Smooth muscle cell (in vitro differentiated cells): Measurements from ENCODE around the gene TOX2. TPM values are rescaled to one million over a fixed set of nuclear protein-coding genes. Genes with fewer than 3 reads are reported as not detected.

Experiments
- DNase-seq: peaks from one replicate; lab custom pipeline; 2025; ENCODE audit not compliant: unreplicated experiment; lab: John Stamatoyannopoulos, UW
- H2AFZ ChIP-seq: fragments of 200-600 bp; sonication (generic); 2 replicates; pipeline ENCODE4 v1.6.0; 2016; ENCODE audit warnings: antibody characterized with exemption, low read depth, mild to moderate bottlenecking
- H3F3A ChIP-seq: fragments of 200-600 bp; sonication (generic); 2 replicates; pipeline ENCODE4 v1.6.0; 2017; ENCODE audit warnings: antibody characterized with exemption, low read depth
- H3K27ac ChIP-seq: fragments of 200-600 bp; sonication (generic); 2 replicates; pipeline ENCODE4 v1.5.1; 2016; ENCODE audit warnings: low read depth, mild to moderate bottlenecking
- H3K27me3 ChIP-seq: fragments of 200-600 bp; sonication (generic); 2 replicates; pipeline ENCODE4 v1.6.1; 2016; ENCODE audit warnings: low read depth, mild to moderate bottlenecking
- H3K36me3 ChIP-seq: fragments of 200-600 bp; sonication (generic); 2 replicates; pipeline ENCODE4 v1.5.1; 2016; ENCODE audit warnings: low read depth
- H3K4me1 ChIP-seq: fragments of 200-600 bp; sonication (generic); 2 replicates; pipeline ENCODE4 v1.5.1; 2016; ENCODE audit warnings: low read depth
- H3K4me2 ChIP-seq: fragments of 200-600 bp; sonication (generic); 2 replicates; pipeline ENCODE4 v1.6.0; 2016; ENCODE audit warnings: mild to moderate bottlenecking
- H3K4me3 ChIP-seq: fragments of 200-600 bp; sonication (generic); 2 replicates; pipeline ENCODE4 v1.5.1; 2016; ENCODE audit warnings: mild to moderate bottlenecking
- H3K79me2 ChIP-seq: fragments of 200-600 bp; sonication (generic); 2 replicates; pipeline ENCODE4 v1.6.0; 2016; ENCODE audit warnings: low read depth, mild to moderate bottlenecking
- H3K9ac ChIP-seq: fragments of 200-600 bp; sonication (generic); 2 replicates; pipeline ENCODE4 v1.6.0; 2016; ENCODE audit warnings: low read depth
- H3K9me3 ChIP-seq: fragments of 200-600 bp; sonication (generic); replicated peaks from 2 replicates; pipeline ENCODE4 v1.5.1; 2016; ENCODE audit warnings: low read depth
- H4K20me1 ChIP-seq: fragments of 200-600 bp; sonication (generic); 2 replicates; pipeline ENCODE4 v1.6.0; 2016; ENCODE audit warnings: low read depth
- CTCF ChIP-seq: fragments of 200-600 bp; sonication (generic); IDR thresholded peaks from 2 replicates; pipeline ENCODE4 v1.5.1; 2017; ENCODE audit warnings: borderline replicate concordance, mild to moderate bottlenecking, antibody characterized with exemption; ENCODE audit not compliant: insufficient read depth, poor library complexity, severe bottlenecking
- WGBS: methylation state at CpG from one replicate; pipeline ENCODE4 v1.1.7; 2016; ENCODE audit warnings: low lambda C conversion rate; 5-methylcytosine and 5-hydroxymethylcytosine counted together
- polyA plus RNA-seq: library from polyadenylated mRNA; unstranded; fragments of >200 nt; fragmentation: Nextera tagmentation; extraction: Ambion mirVana; gene quantifications from 2 replicates; pipeline ENCODE4 v1.2.1, GENCODE V29; 2016
- total RNA-seq: library from RNA; depleted of rRNA; stranded (reverse); fragments of >200 nt; gene quantifications from 2 replicates; pipeline ENCODE4 v1.2.3, GENCODE V29; 2014

The TOX2 gene
- total and polyA plus RNA-seq, 2 experiments from 2014 or later = 1.1 to 3.8 TPM

- no peak overlapping the region for H3K4me3 ChIP-seq
- H3K9me3 ChIP-seq = no peaks in the 10 kb centered on the region
- DNase-seq = no peak
- H3K36me3 ChIP-seq = no peaks in the 10 kb centered on the region
- WGBS = 89% methylated on average over 4 of the region's 4 CpGs
- H3K27me3 ChIP-seq = peaks cover 7% of the 10 kb centered on the region
- H3K4me1 ChIP-seq = no peaks in the 10 kb centered on the region
- no peak overlapping the region for H3K4me2 ChIP-seq
- no peak for TF ChIP-seq CTCF
- no peak overlapping the region for H3K27ac ChIP-seq
- H4K20me1 ChIP-seq = no peaks in the 10 kb centered on the region
- no peaks in the 10 kb centered on the region for H3F3A ChIP-seq
- no peak overlapping the region for H2AFZ ChIP-seq
- no peaks in the 10 kb centered on the region for H3K79me2 ChIP-seq
- H3K9ac ChIP-seq = no peak overlapping the region
Observed at GRCh38 chr20:44004306-44004915, 89.8 kb downstream of the TOX2 start.

GRCh38 chr20:44005661-44006060 lies 91.0 kb downstream of the TOX2 start:
- 83% methylated on average over 3 of the region's 3 CpGs for WGBS
- Histone ChIP-seq H3K79me2 (no peaks in the 10 kb centered on the region), H3F3A (no peaks in the 10 kb centered on the region), H3K27ac (no peak overlapping the region), H3K36me3 (no peaks in the 10 kb centered on the region), H3K4me1 (no peaks in the 10 kb centered on the region), H3K9ac (no peak overlapping the region), H2AFZ (no peak overlapping the region), H3K27me3 (peaks cover 7% of the 10 kb centered on the region), H3K4me2 (no peak overlapping the region), H4K20me1 (no peaks in the 10 kb centered on the region), H3K9me3 (no peaks in the 10 kb centered on the region), H3K4me3 (no peak overlapping the region)
- no peak for TF ChIP-seq CTCF
- no peak for DNase-seq

GRCh38 chr20:44006126-44006525 lies 91.5 kb downstream of the TOX2 start:
- DNase-seq = no peak
- Histone ChIP-seq H3K4me3 (no peak overlapping the region), H3K27me3 (peaks cover 7% of the 10 kb centered on the region), H3F3A (no peaks in the 10 kb centered on the region), H3K36me3 (no peaks in the 10 kb centered on the region), H3K9ac (no peak overlapping the region), H3K27ac (no peak overlapping the region), H2AFZ (no peak overlapping the region), H3K9me3 (no peaks in the 10 kb centered on the region), H4K20me1 (no peaks in the 10 kb centered on the region), H3K4me1 (no peaks in the 10 kb centered on the region), H3K4me2 (no peak overlapping the region), H3K79me2 (no peaks in the 10 kb centered on the region)
- no peak for TF ChIP-seq CTCF
- WGBS = 92% methylated on average over 6 of the region's 6 CpGs

- Histone ChIP-seq H3K9ac (no peak overlapping the region), H3K36me3 (no peaks in the 10 kb centered on the region), H3K4me2 (no peak overlapping the region), H3F3A (no peaks in the 10 kb centered on the region), H3K4me1 (no peaks in the 10 kb centered on the region), H4K20me1 (no peaks in the 10 kb centered on the region), H3K4me3 (no peak overlapping the region), H3K27me3 (peaks cover 7% of the 10 kb centered on the region), H3K79me2 (no peaks in the 10 kb centered on the region), H3K9me3 (no peaks in the 10 kb centered on the region), H2AFZ (no peak overlapping the region), H3K27ac (no peak overlapping the region)
- WGBS = 86% methylated on average over 9 of the region's 9 CpGs
- no peak for TF ChIP-seq CTCF
- no peak for DNase-seq
Observed at GRCh38 chr20:44006578-44006977, 91.9 kb downstream of the TOX2 start.
